Thoracic aorta (tissue), 2 donors: Measurements from ENCODE around the gene MYO15B. TPM values are rescaled to one million over a fixed set of nuclear protein-coding genes. Genes with fewer than 3 reads are reported as not detected.
"Not testable (repeated sequence)": the region's sequence is repeated elsewhere in the genome, so short reads cannot be mapped to it uniquely, and the experiment has no call there.

Source experiments
- ATAC-seq: fragments of 150-250 bp; one replicate; pipeline ENCODE4 v1.8.0; 2017; ENCODE audit warnings: low read depth; ENCODE audit not compliant: insufficient number of reproducible peaks, low FRiP score
- DNase-seq: peaks from one replicate; pipeline ENCODE4 v3.0.0-alpha.2; 2020; ENCODE audit warnings: low spot score
- H3K27ac ChIP-seq, 2 donors: fragments of 200-600 bp; sonication (generic); 1 replicate in 1 of 2; 2 replicates in 1 of 2; pipeline ENCODE4 v1.5.1; 2016; ENCODE audit warnings: mild to moderate bottlenecking in 2 of 2, moderate library complexity in 2 of 2
- H3K27me3 ChIP-seq: fragments of 200-600 bp; sonication (generic); replicated peaks from 2 replicates; pipeline ENCODE4 v1.6.0; 2016; ENCODE audit warnings: mild to moderate bottlenecking; ENCODE audit not compliant: insufficient read depth
- H3K36me3 ChIP-seq: fragments of 200-600 bp; sonication (generic); one replicate; pipeline ENCODE4 v1.5.1; 2016
- H3K4me1 ChIP-seq, 2 donors: fragments of 200-600 bp; sonication (generic); 1 replicate in 1 of 2; 2 replicates in 1 of 2; pipeline versions ENCODE4 v1.5.1 to v1.6.0; 2016; ENCODE audit warnings: low read depth in 2 of 2, mild to moderate bottlenecking in 1 of 2; ENCODE audit not compliant: control insufficient read depth in 1 of 2
- H3K4me3 ChIP-seq: fragments of 200-600 bp; sonication (generic); 2 replicates; pipeline ENCODE4 v1.5.1; 2016; ENCODE audit warnings: mild to moderate bottlenecking
- H3K9me3 ChIP-seq: fragments of 200-600 bp; sonication (generic); 2 replicates; pipeline ENCODE4 v1.5.1; 2016
- CTCF ChIP-seq: fragments of 200-600 bp; sonication (generic); IDR thresholded peaks from one replicate; pipeline ENCODE4 v1.5.1; 2019; ENCODE audit warnings: antibody characterized with exemption
- total RNA-seq, 2 donors: library from RNA; depleted of rRNA; stranded (reverse); fragments of >200 nt; gene quantifications; one replicate each; pipeline versions ENCODE4 v1.1.0 to v1.2.3, GENCODE V29; 2016

Gene MYO15B
- total RNA-seq, 2 donors from 2014 or later, result 103 to 151 TPM

- H3K4me1 ChIP-seq, result peaks cover 0 to 22% of the 10 kb centered on the region in 2 donors
- H3K27ac ChIP-seq, result no peak overlapping the region
- no peak for ATAC-seq
- H3K27me3 ChIP-seq, result no peaks in the 10 kb centered on the region
- no peak overlapping the region for H3K4me3 ChIP-seq
- DNase-seq, result no peak
- TF ChIP-seq CTCF, result no peak
- no peaks in the 10 kb centered on the region for H3K9me3 ChIP-seq
- H3K36me3 ChIP-seq, result no peaks in the 10 kb centered on the region
Observed at GRCh38 chr17:75591722-75592302, 4.2 kb downstream of the MYO15B start.

- no peak for TF ChIP-seq CTCF
- Histone ChIP-seq H3K4me3 (no peak overlapping the region), H3K4me1 (peaks cover 0 to 19% of the 10 kb centered on the region in 2 donors), H3K36me3 (no peaks in the 10 kb centered on the region), H3K9me3 (no peaks in the 10 kb centered on the region), H3K27ac (no peak overlapping the region), H3K27me3 (no peaks in the 10 kb centered on the region)
- DNase-seq (no peak), ATAC-seq (no peak)
Observed at GRCh38 chr17:75592348-75593020, 4.9 kb downstream of the MYO15B start.

GRCh38 chr17:75593430-75593829, 5.8 kb downstream of the MYO15B start:
- not testable (repeated sequence) for H3K27ac ChIP-seq, ATAC-seq, H3K27me3 ChIP-seq, H3K4me3 ChIP-seq, H3K9me3 ChIP-seq, DNase-seq, H3K36me3 ChIP-seq, H3K4me1 ChIP-seq

GRCh38 chr17:75594499-75595283, 7.1 kb downstream of the MYO15B start:
- Histone ChIP-seq H3K27me3 (no peaks in the 10 kb centered on the region), H3K4me1 (peaks cover 0 to 3% of the 10 kb centered on the region in 2 donors), H3K36me3 (no peaks in the 10 kb centered on the region), H3K4me3 (no peak overlapping the region), H3K9me3 (no peaks in the 10 kb centered on the region), H3K27ac (no peak overlapping the region)
- TF ChIP-seq CTCF, result no peak
- DNase-seq, result no peak
- no peak for ATAC-seq

- no peak for TF ChIP-seq CTCF
- H3K9me3 ChIP-seq, result no peaks in the 10 kb centered on the region
- H3K36me3 ChIP-seq, result no peaks in the 10 kb centered on the region
- DNase-seq (no peak), ATAC-seq (no peak)
- H3K27me3 ChIP-seq, result no peaks in the 10 kb centered on the region
- no peak overlapping the region for H3K27ac ChIP-seq
- no peaks in the 10 kb centered on the region for H3K4me1 ChIP-seq
- no peak overlapping the region for H3K4me3 ChIP-seq
Observed at GRCh38 chr17:75595284-75595919, 7.8 kb downstream of the MYO15B start.
